ENCODE measurements around the gene MEIOB.
"Not testable (repeated sequence)": the region's sequence is repeated elsewhere in the genome, so short reads cannot be mapped to it uniquely, and the experiment has no call there.

The MEIOB gene

GRCh38 chr16:1884889-1885288 lies 12.9 kb upstream of the MEIOB start:
- Mint-ChIP-seq H3K4me1 (no peaks in the 10 kb centered on the region), H3K27ac (no peak overlapping the region), H3K9me3 (no peaks in the 10 kb centered on the region), H3K36me3 (ENCODE audit: low read depth) (no peaks in the 10 kb centered on the region), H3K4me3 (no peak overlapping the region), H3K27me3 (ENCODE audit: low read depth) (peaks cover 22% of the 10 kb centered on the region)
- TF ChIP-seq CTCF (IDR thresholded peaks at IDR 0.05; ENCODE audit: unreplicated experiment in 3 of 3): no peak

- H3K4me3 Mint-ChIP-seq: no peak overlapping the region
- peak in 1 of 3 experiments; percentile 24 for TF ChIP-seq CTCF (IDR thresholded peaks at IDR 0.05; ENCODE audit: unreplicated experiment in 3 of 3)
- H3K27ac Mint-ChIP-seq: no peak overlapping the region
- H3K27me3 Mint-ChIP-seq (ENCODE audit: low read depth): peaks cover 22% of the 10 kb centered on the region
- no peaks in the 10 kb centered on the region for H3K9me3 Mint-ChIP-seq
- H3K4me1 Mint-ChIP-seq: no peaks in the 10 kb centered on the region
- no peaks in the 10 kb centered on the region for H3K36me3 Mint-ChIP-seq (ENCODE audit: low read depth)
Measured at GRCh38 chr16:1884155-1884760, 12.3 kb upstream of the MEIOB start.

- H3K27ac Mint-ChIP-seq; H3K4me1 Mint-ChIP-seq; H3K4me3 Mint-ChIP-seq; H3K9me3 Mint-ChIP-seq; H3K36me3 Mint-ChIP-seq (ENCODE audit: low read depth): not testable (repeated sequence)
- peaks cover 42% of the 10 kb centered on the region for H3K27me3 Mint-ChIP-seq (ENCODE audit: low read depth)
Measured at GRCh38 chr16:1881172-1881571, 9.2 kb upstream of the MEIOB start.

GRCh38 chr16:1879477-1879876 lies 7.5 kb upstream of the MEIOB start:
- no peak overlapping the region for H3K4me3 Mint-ChIP-seq
- no peaks in the 10 kb centered on the region for H3K36me3 Mint-ChIP-seq (ENCODE audit: low read depth)
- H3K27ac Mint-ChIP-seq: no peak overlapping the region
- H3K9me3 Mint-ChIP-seq: no peaks in the 10 kb centered on the region
- TF ChIP-seq CTCF (IDR thresholded peaks at IDR 0.05; ENCODE audit: unreplicated experiment in 3 of 3): no peak
- H3K4me1 Mint-ChIP-seq: no peaks in the 10 kb centered on the region
- peaks cover 40% of the 10 kb centered on the region for H3K27me3 Mint-ChIP-seq (ENCODE audit: low read depth)

- Mint-ChIP-seq H3K9me3 (no peaks in the 10 kb centered on the region), H3K27ac (no peak overlapping the region), H3K4me1 (no peaks in the 10 kb centered on the region), H3K4me3 (no peak overlapping the region), H3K36me3 (ENCODE audit: low read depth) (no peaks in the 10 kb centered on the region), H3K27me3 (ENCODE audit: low read depth) (peaks cover 42% of the 10 kb centered on the region)
- no peak for TF ChIP-seq CTCF (IDR thresholded peaks at IDR 0.05; ENCODE audit: unreplicated experiment in 3 of 3)
Measured at GRCh38 chr16:1878256-1878655, 6.3 kb upstream of the MEIOB start.

GRCh38 chr16:1877804-1878203 lies 5.8 kb upstream of the MEIOB start:
- H3K4me1 Mint-ChIP-seq: no peaks in the 10 kb centered on the region
- H3K9me3 Mint-ChIP-seq: no peaks in the 10 kb centered on the region
- no peak for TF ChIP-seq CTCF (IDR thresholded peaks at IDR 0.05; ENCODE audit: unreplicated experiment in 3 of 3)
- peaks cover 47% of the 10 kb centered on the region for H3K27me3 Mint-ChIP-seq (ENCODE audit: low read depth)
- no peak overlapping the region for H3K4me3 Mint-ChIP-seq
- no peaks in the 10 kb centered on the region for H3K36me3 Mint-ChIP-seq (ENCODE audit: low read depth)
- H3K27ac Mint-ChIP-seq: no peak overlapping the region
